IPS-20b (cell line): ENCODE data around the gene GXYLT2.

ENCODE experiments used
- H3K27ac ChIP-seq: one replicate; pipeline ENCODE4 v1.5.1; 2013; ENCODE audit warnings: low read length
- H3K27me3 ChIP-seq: 2 replicates; pipeline ENCODE4 v1.6.1; 2013; ENCODE audit warnings: mild to moderate bottlenecking, low read length, inconsistent platforms; ENCODE audit not compliant: insufficient read depth
- H3K36me3 ChIP-seq: 2 replicates; pipeline ENCODE4 v1.6.1; 2013; ENCODE audit warnings: low read depth, mild to moderate bottlenecking, inconsistent platforms, low read length, moderate library complexity; ENCODE audit not compliant: insufficient read depth
- H3K4me1 ChIP-seq: 2 replicates; pipeline ENCODE4 v1.6.1; 2013; ENCODE audit warnings: mild to moderate bottlenecking, control low read depth, inconsistent platforms, low read length, moderate library complexity; ENCODE audit not compliant: insufficient read depth
- H3K4me3 ChIP-seq: 2 replicates; pipeline ENCODE4 v1.5.1; 2013; ENCODE audit warnings: mild to moderate bottlenecking, low read length, inconsistent platforms
- H3K9ac ChIP-seq: 2 replicates; pipeline ENCODE4 v1.6.1; 2013; ENCODE audit warnings: low read depth, mild to moderate bottlenecking, inconsistent platforms, low read length, moderate library complexity
- H3K9me3 ChIP-seq: 2 replicates; pipeline ENCODE4 v1.6.1; 2013; ENCODE audit warnings: mild to moderate bottlenecking, low read depth, low read length, inconsistent platforms; ENCODE audit not compliant: insufficient read depth

Gene GXYLT2

DNA sequence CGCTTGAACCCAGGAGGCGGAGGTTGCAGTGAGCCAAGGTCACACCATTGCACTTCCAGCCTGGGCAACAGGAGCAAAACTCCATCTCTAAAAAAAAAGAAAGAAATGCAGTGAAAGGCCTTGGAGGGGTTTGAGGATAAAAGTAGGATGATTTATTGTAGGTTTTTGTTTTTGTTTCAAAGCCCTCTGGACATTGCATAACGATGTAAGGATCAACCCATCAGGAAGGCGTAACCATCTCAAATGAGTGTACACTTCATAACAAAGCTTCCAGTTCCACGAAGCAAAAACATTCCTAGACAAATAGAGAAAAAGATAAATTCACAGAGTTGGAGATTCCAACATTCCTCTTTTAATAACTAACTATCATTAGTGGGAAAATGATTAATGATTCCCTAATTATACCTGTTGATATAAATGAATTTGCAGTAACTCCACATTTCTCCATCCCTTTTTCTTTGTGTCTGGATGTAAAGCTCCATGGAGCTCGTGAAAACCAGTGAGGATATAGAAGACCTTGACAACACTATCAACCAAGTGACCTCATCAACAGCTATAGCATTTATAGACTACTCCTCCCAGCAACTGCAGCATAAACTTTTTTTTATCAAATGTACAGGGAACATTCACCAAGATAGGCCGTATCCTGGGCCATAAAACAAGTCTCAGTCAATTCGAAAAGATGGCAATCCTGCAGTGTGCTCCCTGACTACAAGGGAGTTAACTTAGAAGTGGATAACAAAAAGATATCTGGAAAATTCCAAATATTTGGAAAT lies 60.1 kb downstream of the GXYLT2 start:
- H3K4me1 ChIP-seq = no peaks in the 10 kb centered on the region

DNA sequence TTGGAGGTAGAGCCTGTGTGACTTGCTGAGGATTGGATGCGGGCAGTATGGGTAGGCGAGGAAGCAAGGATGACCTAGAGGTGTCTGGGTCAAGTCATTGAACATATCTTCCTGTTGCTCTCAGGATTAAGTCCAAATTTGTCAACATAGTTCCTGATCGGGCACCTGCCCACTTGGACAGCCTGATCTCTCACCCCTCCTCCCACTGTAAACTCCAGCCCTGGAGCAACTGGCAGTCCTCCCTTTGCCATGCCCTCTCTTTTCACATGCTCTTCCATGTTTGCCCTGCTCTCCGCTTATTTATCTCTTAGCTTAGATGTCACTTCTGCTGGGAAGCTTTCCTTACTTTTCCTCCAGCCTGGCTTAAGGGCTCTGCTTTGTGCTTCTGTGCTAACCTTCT lies 61.2 kb downstream of the GXYLT2 start:
- Histone ChIP-seq H3K9me3 (no peaks in the 10 kb centered on the region), H3K4me1 (no peaks in the 10 kb centered on the region), H3K9ac (no peak overlapping the region), H3K36me3 (no peaks in the 10 kb centered on the region), H3K27ac (no peak overlapping the region), H3K4me3 (no peak overlapping the region), H3K27me3 (no peaks in the 10 kb centered on the region)

More for the DNA sequence above, 60.1 kb downstream of the GXYLT2 start:
- Histone ChIP-seq H3K36me3 (no peaks in the 10 kb centered on the region), H3K9ac (no peak overlapping the region), H3K9me3 (no peaks in the 10 kb centered on the region), H3K27ac (no peak overlapping the region), H3K27me3 (no peaks in the 10 kb centered on the region), H3K4me3 (no peak overlapping the region)

DNA sequence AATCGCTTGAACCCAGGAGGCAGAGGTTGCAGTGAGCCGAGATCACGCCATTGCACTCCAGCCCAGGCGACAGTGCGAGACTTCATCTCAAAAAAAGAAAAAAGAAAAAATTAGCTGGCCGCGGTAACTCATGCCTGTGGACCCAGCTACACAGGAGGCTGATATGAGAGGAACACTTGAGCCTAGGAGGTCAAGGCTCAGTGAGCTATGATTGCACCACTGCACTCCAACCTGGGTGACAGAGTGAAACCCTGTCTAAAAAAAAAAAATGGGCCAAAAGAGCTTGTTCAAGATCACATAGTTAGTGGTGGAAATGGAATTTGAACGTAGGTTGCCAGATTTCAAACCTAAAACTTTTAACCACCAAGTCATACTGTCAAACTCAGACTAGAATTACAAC lies 62.5 kb downstream of the GXYLT2 start:
- Histone ChIP-seq H3K4me3 (no peak overlapping the region), H3K36me3 (no peaks in the 10 kb centered on the region), H3K9ac (no peak overlapping the region), H3K27ac (no peak overlapping the region), H3K9me3 (no peaks in the 10 kb centered on the region), H3K27me3 (no peaks in the 10 kb centered on the region), H3K4me1 (peaks cover 5% of the 10 kb centered on the region; the same call in 1 of the 2 replicates)

GRCh38 chr3:72950801-72951200 lies 63.0 kb downstream of the GXYLT2 start:
- Histone ChIP-seq H3K4me1 (peaks cover 5% of the 10 kb centered on the region; the same call in 1 of the 2 replicates), H3K9me3 (no peaks in the 10 kb centered on the region), H3K9ac (no peak overlapping the region), H3K27me3 (no peaks in the 10 kb centered on the region), H3K36me3 (no peaks in the 10 kb centered on the region), H3K4me3 (no peak overlapping the region), H3K27ac (no peak overlapping the region)

- Histone ChIP-seq H3K9ac (no peak overlapping the region), H3K27me3 (no peaks in the 10 kb centered on the region), H3K9me3 (no peaks in the 10 kb centered on the region), H3K36me3 (no peaks in the 10 kb centered on the region), H3K27ac (no peak overlapping the region), H3K4me3 (no peak overlapping the region), H3K4me1 (peaks cover 5% of the 10 kb centered on the region; the same call in 1 of the 2 replicates)
These were observed 63.4 kb downstream of the GXYLT2 start for GRCh38 chr3:72951259-72951722.

DNA sequence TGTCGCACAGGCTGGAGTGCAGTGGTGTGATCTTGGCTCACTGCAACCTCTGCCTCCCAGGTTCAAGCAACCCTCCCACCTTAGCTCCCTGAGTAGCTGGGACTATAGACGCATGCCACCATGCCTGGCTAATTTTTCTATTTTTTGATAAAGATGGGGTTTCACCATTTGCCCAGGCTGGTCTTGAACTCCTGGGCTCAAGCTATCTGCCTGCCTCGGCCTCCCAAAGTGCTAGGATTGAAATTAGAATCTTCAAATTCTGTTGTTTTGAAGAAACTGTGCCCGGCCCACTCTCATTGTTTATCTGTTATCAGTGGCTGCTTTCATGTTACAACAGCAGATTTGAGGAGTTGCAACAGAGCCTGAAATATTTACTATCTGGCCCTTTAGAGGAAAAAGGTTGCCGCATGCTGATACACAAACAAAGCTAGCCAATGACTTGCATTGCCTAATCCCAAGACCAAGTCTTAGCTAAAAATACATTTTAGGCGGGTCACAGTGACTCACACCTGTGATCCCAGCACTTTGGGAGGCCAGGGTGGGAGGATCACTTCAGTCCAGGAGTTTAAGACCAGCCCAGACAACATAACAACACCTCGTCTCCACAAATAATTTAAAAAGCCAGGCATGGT lies 65.6 kb downstream of the GXYLT2 start:
- no peaks in the 10 kb centered on the region for H3K27me3 ChIP-seq
- H3K27ac ChIP-seq = no peak overlapping the region
- H3K36me3 ChIP-seq = no peaks in the 10 kb centered on the region
- H3K9ac ChIP-seq = no peak overlapping the region
- H3K9me3 ChIP-seq = no peaks in the 10 kb centered on the region
- no peak overlapping the region for H3K4me3 ChIP-seq
- H3K4me1 ChIP-seq = peaks cover 12% of the 10 kb centered on the region; the same call in 1 of the 2 replicates

GRCh38 chr3:72957297-72957696 lies 69.5 kb downstream of the GXYLT2 start:
- H3K27ac ChIP-seq = no peak overlapping the region
- no peak overlapping the region for H3K4me3 ChIP-seq
- no peaks in the 10 kb centered on the region for H3K27me3 ChIP-seq
- no peak overlapping the region for H3K9ac ChIP-seq
- H3K4me1 ChIP-seq = peaks cover 12% of the 10 kb centered on the region; the same call in 1 of the 2 replicates
- H3K36me3 ChIP-seq = no peaks in the 10 kb centered on the region
- H3K9me3 ChIP-seq = no peaks in the 10 kb centered on the region

GRCh38 chr3:72959336-72959735 lies 71.5 kb downstream of the GXYLT2 start:
- Histone ChIP-seq H3K4me3 (no peak overlapping the region), H3K27ac (no peak overlapping the region), H3K36me3 (no peaks in the 10 kb centered on the region), H3K9me3 (no peaks in the 10 kb centered on the region), H3K9ac (no peak overlapping the region), H3K27me3 (no peaks in the 10 kb centered on the region), H3K4me1 (peaks cover 12% of the 10 kb centered on the region; the same call in 1 of the 2 replicates)

- H3K4me3 ChIP-seq = no peak overlapping the region
- no peaks in the 10 kb centered on the region for H3K27me3 ChIP-seq
- H3K9me3 ChIP-seq = no peaks in the 10 kb centered on the region
- H3K27ac ChIP-seq = no peak overlapping the region
- no peak overlapping the region for H3K9ac ChIP-seq
- no peaks in the 10 kb centered on the region for H3K36me3 ChIP-seq
- peaks cover 7% of the 10 kb centered on the region; the same call in 1 of the 2 replicates for H3K4me1 ChIP-seq
These were observed 73.1 kb downstream of the GXYLT2 start for GRCh38 chr3:72960812-72961518.

GRCh38 chr3:72961752-72962151 lies 73.9 kb downstream of the GXYLT2 start:
- no peak overlapping the region for H3K27ac ChIP-seq
- H3K27me3 ChIP-seq = no peaks in the 10 kb centered on the region
- no peaks in the 10 kb centered on the region for H3K9me3 ChIP-seq
- peaks cover 7% of the 10 kb centered on the region; the same call in 1 of the 2 replicates for H3K4me1 ChIP-seq
- H3K9ac ChIP-seq = no peak overlapping the region
- H3K36me3 ChIP-seq = no peaks in the 10 kb centered on the region
- H3K4me3 ChIP-seq = no peak overlapping the region

GRCh38 chr3:72962317-72962716 lies 74.5 kb downstream of the GXYLT2 start:
- Histone ChIP-seq H3K9ac (no peak overlapping the region), H3K27ac (no peak overlapping the region), H3K36me3 (no peaks in the 10 kb centered on the region), H3K4me3 (no peak overlapping the region), H3K27me3 (no peaks in the 10 kb centered on the region), H3K4me1 (peaks cover 2% of the 10 kb centered on the region; the same call in 1 of the 2 replicates), H3K9me3 (no peaks in the 10 kb centered on the region)
